HG03196 (cell line): ENCODE results near the gene OR2M5.

Source experiments
- ATAC-seq: cut with Tn5 transposase; IDR thresholded peaks from one replicate; pipeline ENCODE4 v1.9.1; 2021; ENCODE audit not compliant: unreplicated experiment

Gene OR2M5, protein sequence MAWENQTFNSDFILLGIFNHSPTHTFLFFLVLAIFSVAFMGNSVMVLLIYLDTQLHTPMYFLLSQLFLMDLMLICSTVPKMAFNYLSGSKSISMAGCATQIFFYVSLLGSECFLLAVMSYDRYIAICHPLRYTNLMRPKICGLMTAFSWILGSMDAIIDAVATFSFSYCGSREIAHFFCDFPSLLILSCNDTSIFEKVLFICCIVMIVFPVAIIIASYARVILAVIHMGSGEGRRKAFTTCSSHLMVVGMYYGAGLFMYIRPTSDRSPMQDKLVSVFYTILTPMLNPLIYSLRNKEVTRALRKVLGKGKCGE

DNA sequence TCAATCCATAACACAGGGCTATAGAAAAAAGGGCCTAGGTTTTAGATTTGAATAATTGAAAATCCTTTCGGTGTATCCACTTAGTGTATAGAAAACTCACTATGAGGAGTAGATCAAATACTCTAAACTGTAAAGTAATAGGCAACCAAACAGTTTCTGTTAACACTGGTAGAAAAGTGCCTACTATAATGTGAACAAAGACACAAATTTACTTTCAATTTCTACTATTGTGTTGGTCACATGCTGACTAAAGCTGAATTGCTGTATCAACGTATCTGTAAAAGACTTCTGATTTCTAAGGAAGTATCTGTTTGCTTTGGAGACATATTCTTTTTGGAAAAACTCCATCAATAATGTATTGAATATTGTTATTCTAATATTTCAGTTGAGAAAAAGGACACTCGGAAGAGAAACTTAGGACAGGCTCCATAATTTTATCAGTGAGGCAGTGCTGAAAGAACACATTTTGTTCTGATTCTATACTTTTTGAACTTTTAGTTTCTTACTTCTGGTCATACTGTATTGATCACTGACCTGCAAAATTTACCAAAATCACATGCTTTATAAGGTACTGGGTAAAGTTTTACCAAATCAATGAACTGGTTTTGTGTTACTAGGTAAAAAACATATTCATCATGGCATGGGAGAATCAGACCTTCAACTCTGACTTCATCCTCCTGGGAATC lies at the start of gene OR2M5:
Gene OR2M5, plus strand, starts transcription at position 636 of the 686 bp plus-strand sequence. Its CDS starts 0 bp downstream, at position 636.
- ATAC-seq, result no peak

DNA sequence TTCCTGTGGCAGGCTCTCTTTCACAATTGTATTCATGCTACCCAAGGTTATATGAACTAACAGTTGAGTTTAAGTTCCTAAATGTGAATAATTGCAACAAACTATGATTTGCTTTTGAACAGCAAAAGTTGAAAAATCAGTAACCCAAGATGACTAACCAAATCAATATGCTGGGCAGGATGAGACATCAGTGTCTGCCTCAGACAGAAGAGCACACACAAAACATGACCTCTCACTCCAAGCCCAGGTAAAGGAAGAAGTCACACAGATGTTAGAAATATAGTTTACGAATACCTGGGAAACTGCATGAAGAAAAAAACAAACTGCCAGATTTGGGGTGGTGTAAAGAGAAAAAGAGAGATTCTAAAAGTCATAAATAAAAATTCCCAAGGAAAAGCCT lies 46.4 kb upstream of the OR2M5 start:
- no peak for ATAC-seq

DNA sequence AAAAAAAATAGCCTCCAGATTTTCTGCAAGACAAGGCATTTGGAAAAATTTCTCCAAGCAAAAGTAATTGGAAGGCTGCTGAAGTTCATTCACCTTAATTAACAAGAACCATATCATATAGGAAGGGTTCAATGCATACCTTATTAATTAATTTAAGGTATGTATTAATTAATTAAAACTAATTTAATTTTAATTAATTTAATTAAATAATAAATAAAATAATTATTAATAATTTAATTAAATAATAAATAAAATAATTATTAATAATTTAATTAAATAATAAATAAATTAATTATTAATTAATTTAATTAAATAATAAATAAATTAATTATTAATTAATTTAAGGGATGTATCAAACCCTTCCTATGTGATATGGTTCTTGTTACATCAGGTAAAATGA lies 42.1 kb upstream of the OR2M5 start:
- no peak for ATAC-seq

DNA sequence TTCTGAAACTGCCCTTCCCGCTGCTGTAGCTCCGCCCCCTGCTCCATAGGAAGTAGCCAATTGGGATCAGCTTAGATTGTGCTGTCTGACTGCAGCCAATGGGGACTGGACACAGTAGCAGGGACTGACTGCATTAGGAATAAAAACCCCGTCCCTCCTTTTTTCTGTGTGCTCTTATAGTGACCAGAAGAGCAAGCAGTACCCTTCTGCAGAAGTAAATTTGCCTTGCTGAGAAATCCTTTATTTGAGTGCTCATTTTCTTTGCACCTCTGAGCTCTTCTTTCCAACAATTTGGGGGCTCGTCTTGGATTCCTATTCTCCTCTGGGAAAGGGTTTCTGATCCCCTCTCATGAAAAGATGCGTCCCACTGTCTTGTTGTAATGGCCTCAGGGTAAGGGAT lies 33.8 kb upstream of the OR2M5 start:
- no peak for ATAC-seq

DNA sequence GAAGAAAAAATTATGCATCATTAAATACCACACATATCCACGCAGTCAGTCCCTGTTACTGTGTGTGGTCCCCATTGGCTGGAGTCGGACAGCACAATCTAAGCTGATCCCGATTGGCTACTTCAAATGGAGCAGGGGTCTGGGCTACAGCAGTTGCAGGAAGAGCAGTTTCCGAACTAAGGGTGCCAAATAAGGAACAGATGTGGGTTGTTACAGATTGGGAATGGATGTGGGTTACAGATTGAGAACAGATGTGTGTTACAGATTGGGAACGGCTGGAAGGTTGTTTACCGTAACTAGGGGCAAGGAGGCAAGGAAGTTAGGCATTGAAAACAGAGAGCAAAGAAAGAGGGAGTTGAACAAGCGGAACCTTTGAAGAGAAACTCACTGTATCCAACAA lies 30.1 kb upstream of the OR2M5 start:
- no peak for ATAC-seq

DNA sequence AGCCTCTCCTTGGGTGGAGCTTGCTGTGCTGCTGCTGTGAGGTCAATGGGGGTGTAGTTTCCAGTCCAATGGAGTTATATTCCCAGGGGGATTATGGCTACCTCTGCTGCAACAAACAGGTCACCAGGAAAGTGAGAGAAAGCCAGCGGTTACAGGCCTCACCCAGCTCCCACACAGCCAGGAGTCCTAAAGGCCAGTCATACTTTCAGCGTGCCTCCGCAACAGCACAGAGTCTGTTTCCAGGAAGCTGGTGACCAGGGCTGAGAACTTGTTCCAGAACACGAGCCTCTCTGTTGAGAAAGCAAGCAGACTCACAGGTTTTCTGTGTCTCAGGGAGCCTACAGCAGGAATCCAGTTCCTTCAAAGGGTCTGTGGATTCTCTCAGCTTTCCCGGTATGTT lies 17.3 kb upstream of the OR2M5 start:
- no peak for ATAC-seq

DNA sequence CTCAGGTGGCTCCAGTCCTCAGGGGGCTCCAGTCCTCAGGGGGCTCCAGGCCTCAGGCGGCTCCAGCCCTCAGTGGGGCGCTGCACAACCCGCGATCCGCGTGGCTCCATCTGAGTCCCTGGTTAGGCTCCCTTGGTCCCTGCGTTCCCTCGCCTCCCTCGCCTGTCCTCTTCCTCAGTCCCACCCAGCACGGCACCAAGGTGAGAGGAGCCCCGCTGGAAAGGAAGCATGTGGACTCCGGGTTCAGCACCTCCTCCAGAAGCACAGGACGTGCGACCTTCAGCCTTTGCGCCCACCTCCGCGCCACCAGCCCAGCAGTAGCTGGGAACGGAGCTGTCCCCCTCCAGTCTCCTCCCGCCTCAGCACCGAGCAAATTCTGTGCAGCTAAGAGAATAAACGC lies 8.1 kb upstream of the OR2M5 start:
- ATAC-seq, result no peak

DNA sequence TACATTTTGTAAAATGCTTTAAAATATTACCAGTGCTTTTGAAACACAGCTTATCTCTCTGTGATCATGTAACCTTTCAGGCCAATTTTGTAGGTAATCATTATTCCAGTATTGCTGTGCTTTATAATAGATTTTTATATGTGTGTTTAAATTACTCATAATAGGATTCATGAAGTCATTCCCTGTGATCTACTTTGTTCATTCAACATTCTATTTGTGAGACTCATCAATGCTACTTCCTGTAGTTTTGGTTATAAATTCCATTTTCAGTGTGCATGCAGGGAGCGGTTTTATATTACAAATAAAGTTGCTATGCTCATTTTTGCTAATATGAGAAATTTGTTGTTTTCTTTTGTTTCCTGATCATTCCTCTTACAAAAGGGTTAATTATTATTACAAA lies 4.1 kb upstream of the OR2M5 start:
- no peak for ATAC-seq

DNA sequence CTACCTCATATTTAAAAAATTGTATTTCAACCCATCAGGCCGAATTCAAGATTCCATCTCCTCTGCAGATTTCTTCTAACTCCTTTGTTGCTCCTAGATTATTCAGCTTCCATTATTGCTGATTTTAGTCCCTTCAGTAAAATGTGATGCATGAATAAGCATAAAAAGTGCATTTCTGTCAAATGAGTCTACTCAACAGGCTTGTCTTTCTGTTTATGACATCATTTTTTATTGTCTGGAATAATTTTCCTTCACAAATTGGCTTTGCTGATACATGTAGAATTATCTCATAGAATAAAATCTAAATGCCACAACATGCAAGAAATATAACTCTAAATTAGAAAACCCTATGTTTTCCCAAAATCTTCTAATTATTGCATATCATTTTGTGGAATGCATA lies 1.6 kb upstream of the OR2M5 start:
- ATAC-seq, result no peak

DNA sequence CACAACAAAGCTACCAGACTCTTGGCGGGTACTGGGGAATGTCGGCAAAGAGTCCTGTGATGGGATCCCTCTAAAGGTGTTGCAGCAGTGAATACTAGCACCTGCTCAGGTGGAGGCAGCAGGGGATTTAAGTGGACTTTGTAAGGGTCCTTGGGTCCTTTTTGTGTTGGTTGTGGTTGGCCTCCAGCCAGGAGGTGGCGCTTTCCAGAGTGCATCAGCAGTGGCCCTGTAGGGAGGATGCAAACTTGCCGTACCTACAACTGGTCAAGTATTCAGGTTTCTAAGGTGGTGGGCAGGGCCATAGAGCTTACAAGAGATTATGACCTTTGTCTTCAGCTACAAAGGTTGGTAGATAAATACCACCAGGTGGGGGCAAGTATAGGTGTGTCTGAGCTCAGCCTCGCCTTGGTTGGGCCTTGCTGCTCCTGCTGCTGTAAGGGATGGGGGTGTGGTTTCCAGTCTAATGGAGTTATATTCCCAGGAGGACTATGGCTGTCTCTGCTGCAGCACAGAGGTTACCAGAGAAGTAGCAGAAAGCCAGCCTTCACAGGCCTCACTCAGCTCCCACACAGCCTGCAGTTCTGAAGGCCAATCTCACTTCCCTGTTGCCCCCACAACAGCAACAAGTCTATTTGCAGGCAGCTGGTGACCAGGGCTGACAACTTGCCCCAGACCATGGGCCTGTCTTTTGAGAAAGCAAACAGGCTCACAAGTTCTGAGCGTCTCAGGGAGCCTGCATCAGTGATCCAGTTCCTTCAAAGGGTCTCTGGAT lies 7.3 kb downstream of the OR2M5 start:
- no peak for ATAC-seq

DNA sequence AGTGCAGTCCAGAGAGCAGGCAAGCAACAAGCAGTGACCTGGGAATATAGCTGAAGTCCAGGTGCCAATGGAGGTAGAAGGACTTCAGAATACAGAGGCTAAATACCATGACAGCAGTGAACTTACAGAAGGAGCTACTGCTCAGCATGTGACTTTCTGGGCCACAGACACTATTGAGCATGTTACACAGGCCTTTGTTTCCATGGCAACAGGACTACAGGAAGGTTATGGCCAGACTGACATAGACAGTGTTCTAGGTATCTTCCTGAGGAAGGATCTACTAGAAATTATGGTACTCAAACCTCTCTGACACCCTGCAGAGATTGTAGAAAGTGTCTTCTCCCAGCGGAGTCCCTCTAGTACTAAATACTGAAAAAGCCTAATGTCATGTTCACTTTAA lies 11.0 kb downstream of the OR2M5 start:
- no peak for ATAC-seq

DNA sequence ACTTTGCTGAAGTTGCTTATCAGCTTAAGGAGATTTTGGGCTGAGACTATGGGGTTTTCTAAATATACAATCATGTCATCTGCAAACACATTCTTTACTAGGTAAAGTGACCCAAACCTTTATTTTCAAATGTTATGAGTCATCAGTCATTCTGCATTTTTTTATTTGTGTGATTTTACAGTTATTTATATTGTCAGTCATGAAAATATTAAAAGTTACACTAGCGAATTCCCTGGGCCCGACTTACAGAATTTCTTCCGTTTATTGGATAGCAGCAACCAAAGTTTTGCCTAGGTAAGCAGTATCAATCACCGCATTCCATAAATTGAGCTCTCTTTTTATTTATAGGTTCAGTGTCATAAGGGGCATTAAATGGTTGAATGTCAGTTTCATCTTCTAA lies 13.8 kb downstream of the OR2M5 start:
- ATAC-seq, result no peak

DNA sequence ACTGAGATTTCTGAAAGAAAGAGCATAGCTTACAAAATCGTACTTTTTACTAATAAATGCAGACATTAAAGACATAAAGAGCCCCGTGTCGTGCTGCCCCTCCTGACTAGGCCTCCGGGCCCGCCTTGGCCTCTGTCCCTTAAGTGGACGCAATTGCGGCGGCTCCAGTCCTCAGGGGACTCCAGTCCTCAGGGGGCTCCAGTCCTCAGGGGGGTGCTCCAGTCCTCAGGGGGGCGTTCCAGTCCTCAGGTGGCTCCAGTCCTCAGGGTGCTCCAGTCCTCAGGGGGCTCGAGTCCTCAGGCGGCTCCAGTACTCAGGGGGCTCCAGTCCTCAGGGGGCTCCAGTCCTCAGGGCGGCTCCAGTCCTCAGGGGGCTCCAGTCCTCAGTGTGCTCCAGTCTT lies 19.1 kb downstream of the OR2M5 start:
- ATAC-seq, result no peak

DNA sequence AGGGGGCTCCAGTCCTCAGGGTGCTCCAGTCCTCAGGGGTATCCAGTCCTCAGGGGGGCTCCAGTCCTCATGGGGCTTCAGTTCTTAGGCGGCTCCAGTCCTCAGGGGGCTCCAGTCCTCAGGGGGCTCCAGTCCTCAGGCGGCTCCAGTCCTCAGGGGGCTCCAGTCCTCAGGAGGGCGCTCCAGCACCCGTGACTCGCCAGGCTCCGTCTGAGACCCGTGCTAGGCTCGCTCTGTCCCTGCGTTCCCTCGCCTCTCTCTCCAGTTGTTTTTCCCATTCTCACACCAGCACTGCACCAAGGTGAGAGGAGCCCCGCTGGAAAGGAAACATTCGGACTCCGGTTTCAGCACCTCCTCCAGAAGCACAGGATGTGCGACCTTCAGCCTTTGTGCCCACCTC lies 20.2 kb downstream of the OR2M5 start:
- no peak for ATAC-seq

DNA sequence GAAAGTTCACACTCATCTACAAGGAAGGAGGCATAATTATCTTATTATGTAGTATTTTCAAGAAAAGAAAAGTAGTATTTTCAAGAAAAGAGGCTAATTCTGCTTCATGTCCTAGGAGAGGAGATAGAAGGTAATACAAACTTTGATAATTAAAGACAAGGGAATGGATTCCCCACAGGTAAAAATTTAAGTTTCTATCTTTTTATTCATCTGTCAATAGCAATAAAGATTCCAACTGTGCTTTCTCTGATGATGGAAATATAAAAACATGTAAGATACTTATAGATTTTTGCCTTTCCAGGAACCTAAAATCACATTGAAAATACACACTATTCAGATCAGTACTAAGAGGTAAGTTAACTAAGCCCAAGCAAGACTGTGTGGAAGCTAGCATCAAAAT lies 29.6 kb downstream of the OR2M5 start, which contains the start of gene OR2M2:
Gene OR2M2, plus strand, starts transcription at position 301 of the 400 bp plus-strand sequence. CDS start 5,165 bp downstream, outside the sequence.
- no peak for ATAC-seq

DNA sequence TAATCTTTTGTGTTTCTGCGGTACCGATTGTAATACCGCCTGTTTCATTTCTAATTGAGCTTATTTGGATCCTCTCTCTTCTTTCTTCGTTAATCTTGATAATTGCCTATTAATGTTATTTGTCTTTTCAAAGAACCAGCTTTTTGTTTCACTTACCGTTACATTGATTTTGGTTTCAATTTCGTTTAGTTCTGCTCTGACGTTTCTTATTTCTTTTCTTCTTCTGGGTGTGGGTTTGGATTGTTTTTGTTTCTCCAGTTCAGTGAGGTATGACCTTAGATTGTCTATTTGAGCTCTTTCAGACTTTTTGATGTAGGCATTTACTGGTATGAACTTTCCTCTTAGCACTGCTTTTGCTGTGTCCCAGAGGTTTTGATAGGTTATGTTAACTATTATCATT lies 39.0 kb downstream of the OR2M5 start:
- no peak for ATAC-seq

DNA sequence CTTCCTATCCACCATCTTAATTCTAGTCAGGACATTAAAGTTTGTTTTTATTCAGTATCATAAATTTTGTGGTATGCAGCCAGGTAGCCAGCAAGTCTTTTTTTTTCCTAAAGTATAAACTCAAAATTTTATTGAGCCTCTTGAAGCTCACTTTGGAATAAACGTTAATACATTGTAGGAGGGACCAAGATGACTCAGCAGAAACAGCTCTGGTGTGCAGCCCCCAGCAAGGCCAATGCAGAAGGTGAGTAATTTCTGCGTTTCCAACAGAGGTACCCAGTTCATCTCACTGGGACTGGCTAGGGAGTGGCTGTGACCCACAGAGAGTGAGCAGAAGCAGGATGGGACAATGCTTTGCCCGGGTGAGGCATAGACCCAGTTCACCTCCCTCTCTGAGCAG lies 42.4 kb downstream of the OR2M5 start:
- ATAC-seq, result no peak

DNA sequence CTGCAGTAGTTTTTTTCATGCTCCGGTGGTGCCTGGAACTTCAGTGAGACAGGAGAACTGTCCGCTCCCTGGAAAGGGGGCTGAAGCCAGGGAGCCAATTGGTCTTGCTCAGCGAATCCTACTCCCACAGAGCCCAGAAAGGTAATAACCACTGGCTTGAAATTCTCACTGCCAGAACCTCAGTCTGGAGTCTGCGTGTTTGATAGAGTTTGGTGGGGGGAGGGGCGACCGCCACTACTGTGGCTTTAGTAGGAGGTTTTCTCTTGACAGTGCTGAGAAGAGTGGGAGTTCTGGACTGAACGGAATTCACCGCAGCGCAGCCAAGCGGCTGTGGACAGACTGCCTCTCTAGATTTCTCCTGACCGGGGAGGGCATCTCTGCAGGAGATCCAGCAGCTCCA lies 44.1 kb downstream of the OR2M5 start:
- ATAC-seq, result no peak

DNA sequence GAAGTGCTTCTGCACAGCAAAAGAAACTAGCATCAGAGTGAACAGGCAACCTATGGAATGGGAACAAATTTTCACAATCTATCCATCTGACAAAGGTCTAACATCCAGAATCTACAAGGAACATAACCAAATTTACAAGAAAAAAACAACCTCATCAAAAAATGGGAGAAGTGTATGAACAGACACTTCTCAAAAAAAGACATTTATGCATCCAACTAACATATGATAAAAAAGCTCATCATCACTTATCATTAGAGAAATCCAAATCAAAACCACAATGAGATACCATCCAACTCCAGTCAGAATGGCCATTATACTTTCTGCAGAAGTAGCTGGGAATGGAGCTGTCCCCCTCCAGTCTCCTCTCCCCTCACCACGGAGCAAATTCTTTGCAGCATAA lies 49.2 kb downstream of the OR2M5 start:
- ATAC-seq, result no peak
